Liver (tissue), 3 donors: ENCODE data around the gene BIRC6.

Source experiments
- CTCF ChIP-seq: fragments of 150-350 bp; IDR thresholded peaks from 2 replicates; pipeline ENCODE4 v1.5.1; 2017; ENCODE audit warnings: improper control_type of control experiment, low read depth, low read length; ENCODE audit not compliant: missing input control
- FOXA1 ChIP-seq: IDR thresholded peaks from 2 replicates; pipeline ENCODE4 v1.6.1; 2016; ENCODE audit warnings: antibody characterized with exemption
- FOXA2 ChIP-seq: IDR thresholded peaks from 2 replicates; pipeline ENCODE4 v1.6.1; 2016; ENCODE audit warnings: antibody characterized with exemption
- MAX ChIP-seq: IDR thresholded peaks from 2 replicates; pipeline ENCODE4 v1.6.1; 2016; ENCODE audit warnings: antibody characterized with exemption
- REST ChIP-seq: IDR thresholded peaks from 2 replicates; pipeline ENCODE4 v1.6.1; 2016; ENCODE audit warnings: antibody characterized with exemption, mild to moderate bottlenecking
- RXRA ChIP-seq, 2 donors: IDR thresholded peaks; 2 replicates each; pipeline ENCODE4 v1.6.1; 2017 to 2018; ENCODE audit warnings: antibody characterized with exemption in 2 of 2, mild to moderate bottlenecking in 1 of 2
- SP1 ChIP-seq: IDR thresholded peaks from 2 replicates; pipeline ENCODE4 v1.6.1; 2018; ENCODE audit warnings: antibody characterized with exemption, mild to moderate bottlenecking
- TAF1 ChIP-seq: conservative IDR thresholded peaks from 2 replicates; pipeline ENCODE4 v1.6.1; 2016; ENCODE audit warnings: antibody characterized with exemption, mild to moderate bottlenecking
- YY1 ChIP-seq: IDR thresholded peaks from 2 replicates; pipeline ENCODE4 v1.6.1; 2016; ENCODE audit warnings: antibody characterized with exemption, mild to moderate bottlenecking
- donor health status: healthy.
- donor health status: healthy.

GRCh38 chr2:32523686-32524085 lies 166.9 kb downstream of the BIRC6 start:
- TF ChIP-seq CTCF: no peak
- no peak for TF ChIP-seq MAX
- no peak for TF ChIP-seq REST
- TF ChIP-seq TAF1: no peak
- no peak for TF ChIP-seq YY1
- TF ChIP-seq RXRA (IDR thresholded peaks at IDR 0.05): no peak
- TF ChIP-seq FOXA1: no peak
- no peak for TF ChIP-seq SP1
- no peak for TF ChIP-seq FOXA2
